IMR-90 (cell line): ENCODE measurements around the gene RERE. TPM values are rescaled to one million over a fixed set of nuclear protein-coding genes. Genes with fewer than 3 reads are reported as not detected.

ENCODE experiments used
- ATAC-seq: fragments of 200-7000 bp; cut with Tn5 transposase; 2 replicates; pipeline ENCODE4 v1.9.1; 2020; ENCODE audit warnings: low read depth, mild to moderate bottlenecking, moderate library complexity
- BruUV-seq: library from RNA; stranded (reverse); fragments of 400-500 nt; replicated peaks from 2 replicates; lab custom pipeline; 2021; lab: Mats Ljungman, UMichigan
- CTCF ChIA-PET: fragments of 300-600 bp; formaldehyde crosslinking; extraction: SDS; loops from one replicate; lab custom pipeline; 2021; ENCODE audit warnings: antibody characterized with exemption; lab: Yijun Ruan, JAX
- POLR2A ChIA-PET: fragments of 300-600 bp; sonication (Branson Sonifier 250); formaldehyde crosslinking; loops from one replicate; lab custom pipeline; 2022; ENCODE audit warnings: antibody characterized with exemption; ENCODE audit not compliant: unreplicated experiment; lab: Charles Lee
- DNase-seq: peaks from one replicate; pipeline ENCODE4 v3.0.0; 2013
- H2AFZ ChIP-seq: replicated peaks from 2 replicates; pipeline ENCODE3; 2013; ENCODE audit warnings: low read length, mild to moderate bottlenecking; ENCODE audit not compliant: poor library complexity
- H2AK5ac ChIP-seq: 2 replicates; pipeline ENCODE4 v1.6.1; 2013; ENCODE audit warnings: low read depth, low read length, inconsistent platforms
- H2AK9ac ChIP-seq: replicated peaks from 2 replicates; pipeline ENCODE3; 2013; ENCODE audit warnings: mild to moderate bottlenecking, low read depth, low read length, moderate library complexity; ENCODE audit not compliant: poor library complexity
- H2BK120ac ChIP-seq: 2 replicates; pipeline ENCODE4 v1.6.1; 2013; ENCODE audit warnings: low read depth, low read length, inconsistent platforms
- H2BK15ac ChIP-seq: 3 replicates; pipeline ENCODE4 v1.6.1; 2013; ENCODE audit warnings: low read depth, low read length, inconsistent platforms
- H2BK20ac ChIP-seq: 2 replicates; pipeline ENCODE4 v1.6.1; 2013; ENCODE audit warnings: low read depth, mild to moderate bottlenecking, inconsistent platforms, low read length, moderate library complexity
- H2BK5ac ChIP-seq: 2 replicates; pipeline ENCODE4 v1.6.1; 2013; ENCODE audit warnings: mild to moderate bottlenecking, low read depth, low read length, inconsistent platforms; ENCODE audit not compliant: poor library complexity, severe bottlenecking
- H3K14ac ChIP-seq: replicated peaks from 2 replicates; pipeline ENCODE4 v1.6.1; 2013; ENCODE audit warnings: low read depth, low read length, inconsistent platforms
- H3K18ac ChIP-seq: 2 replicates; pipeline ENCODE4 v1.6.1; 2013; ENCODE audit warnings: low read depth, low read length, control low read depth
- H3K23ac ChIP-seq: 2 replicates; pipeline ENCODE4 v1.6.1; 2013; ENCODE audit warnings: low read depth, low read length, inconsistent platforms
- H3K27ac ChIP-seq: 2 replicates; pipeline ENCODE4 v1.5.1; 2013; ENCODE audit warnings: mild to moderate bottlenecking, control low read depth, low read length; ENCODE audit not compliant: insufficient read depth
- H3K27me3 ChIP-seq: 2 replicates; pipeline ENCODE4 v1.6.1; 2013; ENCODE audit warnings: low read length; ENCODE audit not compliant: control insufficient read depth, insufficient read depth
- H3K36me3 ChIP-seq: 2 replicates; pipeline ENCODE4 v1.6.1; 2013; ENCODE audit warnings: low read length, mixed read lengths; ENCODE audit not compliant: control insufficient read depth, insufficient read depth
- H3K4ac ChIP-seq: 2 replicates; pipeline ENCODE4 v1.6.1; 2013; ENCODE audit warnings: low read depth, low read length, inconsistent platforms
- H3K4me1 ChIP-seq: 2 replicates; pipeline ENCODE4 v1.6.1; 2013; ENCODE audit warnings: low read length, mixed read lengths; ENCODE audit not compliant: control insufficient read depth, insufficient read depth
- H3K4me2 ChIP-seq: 2 replicates; pipeline ENCODE4 v1.6.1; 2013; ENCODE audit warnings: low read depth, mild to moderate bottlenecking, control low read depth, low read length, moderate library complexity
- H3K4me3 ChIP-seq: 2 replicates; pipeline ENCODE4 v1.5.1; 2013; ENCODE audit warnings: low read depth, mild to moderate bottlenecking, control low read depth, low read length, moderate library complexity; ENCODE audit not compliant: insufficient read depth
- H3K56ac ChIP-seq: 2 replicates; pipeline ENCODE4 v1.6.1; 2013; ENCODE audit warnings: low read length, inconsistent platforms; ENCODE audit not compliant: insufficient read depth; ENCODE audit errors: extremely low read depth
- H3K79me1 ChIP-seq, 2 experiments: 2 replicates each; pipeline ENCODE4 v1.6.1; 2013; ENCODE audit warnings: low read length in 2 of 2, inconsistent platforms in 1 of 2, low read depth in 1 of 2
- H3K9ac ChIP-seq: 2 replicates; pipeline ENCODE4 v1.6.1; 2013; ENCODE audit warnings: low read depth, low read length, control low read depth
- H3K9me1 ChIP-seq: 2 replicates; pipeline ENCODE4 v1.6.1; 2013; ENCODE audit warnings: low read length, inconsistent platforms; ENCODE audit not compliant: insufficient read depth
- H3K9me3 ChIP-seq: 2 replicates; pipeline ENCODE4 v1.6.1; 2013; ENCODE audit warnings: low read length; ENCODE audit not compliant: control insufficient read depth, insufficient read depth
- H4K20me1 ChIP-seq: 2 replicates; pipeline ENCODE4 v1.6.1; 2013; ENCODE audit warnings: low read length, inconsistent platforms; ENCODE audit not compliant: insufficient read depth
- H4K5ac ChIP-seq: 2 replicates; pipeline ENCODE4 v1.6.1; 2013; ENCODE audit warnings: mild to moderate bottlenecking, low read depth, low read length, control low read depth
- H4K8ac ChIP-seq, 2 experiments: 2 replicates each; pipeline ENCODE4 v1.6.1; 2013; ENCODE audit warnings: low read depth in 2 of 2, low read length in 2 of 2, control low read depth in 1 of 2, inconsistent platforms in 1 of 2
- H4K91ac ChIP-seq: 2 replicates; pipeline ENCODE4 v1.6.1; 2013; ENCODE audit warnings: low read depth, low read length, inconsistent platforms; ENCODE audit not compliant: insufficient read depth
- BHLHE40 ChIP-seq: fragments of 150-350 bp; IDR thresholded peaks from 2 replicates; pipeline ENCODE4 v1.6.1; 2016; ENCODE audit warnings: mild to moderate bottlenecking, low read depth, low read length
- CEBPB ChIP-seq: IDR thresholded peaks from 2 replicates; pipeline ENCODE4 v1.6.1; 2012; ENCODE audit warnings: low read depth, low read length, improper control_type of control experiment
- CHD1 ChIP-seq: IDR thresholded peaks from 2 replicates; pipeline ENCODE4 v1.6.1; 2012; ENCODE audit warnings: low read depth, low read length, improper control_type of control experiment
- CTCF ChIP-seq: conservative IDR thresholded peaks from 2 replicates; pipeline ENCODE4 v1.5.1; 2012; ENCODE audit warnings: mild to moderate bottlenecking, low read depth, low read length, improper control_type of control experiment
- ELK1 ChIP-seq: fragments of 150-350 bp; IDR thresholded peaks from 2 replicates; pipeline ENCODE4 v1.6.1; 2016; ENCODE audit warnings: low read depth, mild to moderate bottlenecking, low read length, moderate library complexity, borderline replicate concordance
- FOS ChIP-seq: fragments of 150-350 bp; IDR thresholded peaks from 2 replicates; pipeline ENCODE4 v1.6.1; 2016; ENCODE audit warnings: low read depth, low read length
- MAFK ChIP-seq: IDR thresholded peaks from 2 replicates; pipeline ENCODE4 v1.6.1; 2012; ENCODE audit warnings: low read depth, low read length, improper control_type of control experiment
- MAZ ChIP-seq: IDR thresholded peaks from 2 replicates; pipeline ENCODE4 v1.6.1; 2012; ENCODE audit warnings: low read depth, mild to moderate bottlenecking, low read length, improper control_type of control experiment, moderate library complexity, borderline replicate concordance
- MXI1 ChIP-seq: IDR thresholded peaks from 2 replicates; pipeline ENCODE4 v1.6.1; 2012; ENCODE audit warnings: low read depth, mild to moderate bottlenecking, low read length, moderate library complexity, borderline replicate concordance
- POLR2A ChIP-seq: IDR thresholded peaks from 2 replicates; pipeline ENCODE4 v1.6.1; 2012; ENCODE audit warnings: mild to moderate bottlenecking, low read depth, low read length
- RAD21 ChIP-seq: IDR thresholded peaks from 2 replicates; pipeline ENCODE4 v1.6.1; 2012; ENCODE audit warnings: low read length, improper control_type of control experiment
- RCOR1 ChIP-seq: IDR thresholded peaks from 2 replicates; pipeline ENCODE4 v1.6.1; 2012; ENCODE audit warnings: mild to moderate bottlenecking, low read length, improper control_type of control experiment; ENCODE audit not compliant: insufficient replicate concordance
- RFX5 ChIP-seq: IDR thresholded peaks from 2 replicates; pipeline ENCODE4 v1.8.0; 2012; ENCODE audit warnings: low read depth, mild to moderate bottlenecking, low read length, moderate library complexity
- SMC3 ChIP-seq: fragments of 150-350 bp; IDR thresholded peaks from 2 replicates; pipeline ENCODE4 v1.6.1; 2016; ENCODE audit warnings: low read depth, mild to moderate bottlenecking, antibody characterized with exemption, low read length, moderate library complexity
- USF2 ChIP-seq: fragments of 150-350 bp; IDR thresholded peaks from 2 replicates; pipeline ENCODE4 v1.6.1; 2017; ENCODE audit warnings: mild to moderate bottlenecking, antibody characterized with exemption, low read length, low read depth
- WGBS, 2 experiments: methylation state at CpG; one replicate each; pipeline versions ENCODE4 v1.1.5 to v1.1.7; 2013; ENCODE audit warnings: missing lambda C conversion rate in 2 of 2; ENCODE audit not compliant: insufficient read length in 1 of 2; ENCODE audit errors: extremely low coverage in 2 of 2; 5-methylcytosine and 5-hydroxymethylcytosine counted together
- dilution Hi-C: fragments of 300-500 bp; cut with HindIII; formaldehyde crosslinking; loops from one replicate; pipeline ENCODE4 v1.14.3; 2018; ENCODE audit warnings: low sequenced_read_pairs; ENCODE audit not compliant: unreplicated experiment
- in situ Hi-C: fragments of 300-500 bp; cut with MboI; formaldehyde crosslinking; loops from 3 replicates; pipeline ENCODE4 v1.14.3; 2019; ENCODE audit warnings: low sequenced_read_pairs, inconsistent platforms, mixed read lengths
- intact Hi-C: fragments of 100-400 bp; cut with micrococcal nuclease; formaldehyde crosslinking; loops from 2 replicates; pipeline ENCODE4 v1.10.0; 2022
- polyA plus RNA-seq, 3 experiments: library from polyadenylated mRNA; depleted of rRNA; stranded (reverse); fragments of >200 nt; gene quantifications; 2 replicates each; pipeline ENCODE4 v1.2.3, GENCODE V29; 2012; ENCODE audit warnings: low replicate concordance in 1 of 3
- total RNA-seq: library from RNA; depleted of rRNA; stranded (reverse); fragments of >200 nt; gene quantifications from 2 replicates; pipeline ENCODE4 v1.2.3, GENCODE V29; 2012

Gene RERE
- total and polyA plus RNA-seq, 2 of the 4 experiments (the other 2 are of a cell fraction), result 11.5 to 25.1 TPM

GRCh38 chr1:8465013-8465412, 352.4 kb downstream of the RERE start:
- intact Hi-C loops, result loop anchor here (2.0 to 10.0 kb wide), 5 partner anchors 97 to 390 kb away; partner anchors contain the start of gene RERE
- H3K9me1 ChIP-seq, result peaks cover 31% of the 10 kb centered on the region

More at GRCh38 chr1:8465013-8465412, 352.4 kb downstream of the RERE start:
- Histone ChIP-seq H4K8ac (peak overlapping the region; percentile 74 to 95; a peak in 3 of 4 replicates), H4K5ac (peak overlapping the region; percentile 61; the same call in 1 of the 2 replicates), H4K91ac (peak overlapping the region; percentile 81), H2AK9ac (no peak overlapping the region), H3K27me3 (no peaks in the 10 kb centered on the region), H3K56ac (no peak overlapping the region), H3K36me3 (peaks cover 3% of the 10 kb centered on the region), H3K23ac (peak overlapping the region; percentile 96), H3K9ac (peak overlapping the region; percentile 58; the same call in 1 of the 2 replicates), H2BK20ac (peak overlapping the region; percentile 60; the same call in 1 of the 2 replicates), H4K20me1 (peaks cover 4% of the 10 kb centered on the region), H2AFZ (no peak overlapping the region), H3K4me1 (peaks cover 35% of the 10 kb centered on the region), H3K9me3 (no peaks in the 10 kb centered on the region), H3K14ac (peak overlapping the region; percentile 92), H2BK120ac (peak overlapping the region; percentile 91; the same call in 1 of the 2 replicates), H3K4ac (peak overlapping the region; percentile 98), H3K27ac (peak overlapping the region; percentile 89; the same call in 1 of the 2 replicates), H2AK5ac (peak overlapping the region; percentile 66), H2BK5ac (peak overlapping the region; percentile 84), H2BK15ac (peak overlapping the region; percentile 85; the same call in 2 of the 3 replicates), H3K18ac (peak overlapping the region; percentile 51; the same call in 1 of the 2 replicates), H3K79me1 (peaks cover 41 to 64% of the 10 kb centered on the region in 2 experiments), H3K4me3 (no peak overlapping the region), H3K4me2 (no peak overlapping the region)
- dilution Hi-C loops, result no loop called here
- DNase-seq (peak; percentile 74), ATAC-seq (0 out of 2 replicates have a peak, but pooled peaks have one; percentile 18)
- no TSS peak for BruUV-seq
- WGBS, 2 experiments, result no CpG with 5 or more reads among the region's 5 CpGs
- in situ Hi-C loops, result no loop called here
- ChIA-PET POLR2A (interaction anchor here (0.7 kb wide), 1 partner anchor 460 kb away, joined by 3 read pairs; no protein-coding TSS in a partner anchor), CTCF (interaction anchor here (1.1 kb wide), 1 partner anchor 384 kb away, joined by 4 read pairs; no protein-coding TSS in a partner anchor)
- TF ChIP-seq MXI1 (no peak), RAD21 (peak; percentile 46), CTCF (peak; percentile 36), CHD1 (no peak), SMC3 (0 out of 2 replicates have a peak, but pooled peaks have one; percentile 22), MAZ (no peak), RFX5 (no peak), RCOR1 (no peak), ELK1 (no peak), FOS (no peak), CEBPB (no peak), MAFK (no peak), BHLHE40 (no peak), USF2 (no peak), POLR2A (no peak)
